Measurements from ENCODE around the gene DNAJB8.

Gene DNAJB8

DNA sequence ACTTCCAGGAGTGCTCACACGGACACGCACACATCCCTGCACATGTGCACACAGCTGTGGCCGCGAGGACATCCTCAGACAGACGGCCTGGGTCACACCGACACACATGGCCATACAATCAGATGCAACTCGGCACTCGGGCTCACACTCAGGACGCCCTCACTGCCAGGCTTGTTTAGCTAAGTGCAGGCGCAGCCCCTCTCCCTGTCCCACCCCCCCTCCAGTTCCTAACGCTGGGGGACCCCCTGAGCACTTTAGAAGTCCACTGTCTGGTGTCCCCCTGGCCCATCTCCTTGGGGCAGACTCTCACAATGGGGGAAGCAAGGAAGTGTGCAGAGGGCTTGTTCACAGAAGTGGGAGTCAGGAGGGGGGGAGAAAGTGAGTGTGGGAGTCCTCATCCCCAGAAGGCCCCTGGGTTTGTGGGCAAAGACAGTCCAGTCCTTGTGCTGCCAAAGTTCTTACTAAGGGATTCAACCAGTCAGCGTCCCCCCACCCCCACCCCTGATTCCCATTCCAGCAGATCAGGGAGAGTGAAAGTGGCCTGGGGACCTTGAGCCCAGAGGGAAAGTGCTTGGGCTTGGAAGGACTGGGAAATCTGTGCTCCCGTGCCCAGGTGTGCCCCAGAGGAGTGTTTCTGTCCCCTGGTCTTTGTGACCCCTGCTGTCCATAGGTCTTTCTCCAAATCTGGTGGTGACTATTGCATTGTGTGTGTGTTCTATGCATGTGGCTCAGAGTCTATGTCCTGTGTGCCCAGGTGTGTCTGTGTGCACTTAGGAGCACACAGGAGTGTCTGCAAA is 27.1 kb upstream of the DNAJB8 start:
- DNase-seq = peak in 1 of 3 experiments; percentile 32

DNA sequence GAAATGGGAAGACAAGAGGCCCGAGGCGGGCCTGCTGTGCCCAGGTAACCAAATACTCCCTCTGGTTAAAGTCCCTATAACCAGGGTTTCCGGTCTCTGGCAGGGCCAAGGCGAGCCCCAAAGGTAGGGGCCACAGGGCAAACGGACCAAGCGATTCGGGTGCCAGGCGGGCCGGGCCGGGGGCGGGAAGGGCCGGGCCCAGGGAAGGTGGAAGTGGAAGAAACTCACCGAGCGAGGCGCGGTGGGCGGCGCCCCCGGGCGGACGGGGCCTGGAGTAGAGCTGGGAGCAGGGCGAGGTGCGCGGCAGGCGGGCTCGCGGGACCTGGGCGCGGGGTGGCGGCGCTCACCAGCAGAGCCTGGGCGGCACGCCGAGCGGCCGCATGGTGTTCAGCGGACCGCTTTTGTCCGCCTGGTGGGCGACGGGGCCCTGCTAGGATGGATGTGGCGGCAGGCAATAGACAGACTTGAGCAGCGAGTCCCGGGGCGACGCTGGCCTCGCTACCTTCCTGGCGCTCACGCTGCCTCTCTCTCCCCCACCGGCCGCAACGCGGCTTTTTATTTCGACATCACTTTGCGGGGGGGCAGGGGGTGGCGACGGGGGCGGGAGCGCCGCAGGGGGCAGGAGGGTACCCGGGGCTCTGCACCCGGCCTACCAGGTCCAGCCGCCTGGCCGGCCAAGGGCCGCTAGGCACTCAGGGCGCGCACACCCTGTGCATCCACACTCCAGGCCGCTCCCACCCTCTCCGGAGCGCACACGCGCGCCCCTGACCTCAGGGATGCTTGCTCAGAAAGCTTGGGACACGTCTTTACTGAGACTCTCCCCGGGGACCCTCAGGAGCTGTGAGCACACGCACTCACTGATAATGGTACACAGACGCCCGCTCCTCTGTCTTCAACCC is 26.2 kb upstream of the DNAJB8 start, which contains the start of gene GATA2:
Gene GATA2 (minus strand): TSS at position 531 of the 899 bp plus-strand sequence. CDS start 6,170 bp downstream, outside the sequence.
- DNase-seq = peak in 2 of 3 experiments; percentile 86 to 89

DNA sequence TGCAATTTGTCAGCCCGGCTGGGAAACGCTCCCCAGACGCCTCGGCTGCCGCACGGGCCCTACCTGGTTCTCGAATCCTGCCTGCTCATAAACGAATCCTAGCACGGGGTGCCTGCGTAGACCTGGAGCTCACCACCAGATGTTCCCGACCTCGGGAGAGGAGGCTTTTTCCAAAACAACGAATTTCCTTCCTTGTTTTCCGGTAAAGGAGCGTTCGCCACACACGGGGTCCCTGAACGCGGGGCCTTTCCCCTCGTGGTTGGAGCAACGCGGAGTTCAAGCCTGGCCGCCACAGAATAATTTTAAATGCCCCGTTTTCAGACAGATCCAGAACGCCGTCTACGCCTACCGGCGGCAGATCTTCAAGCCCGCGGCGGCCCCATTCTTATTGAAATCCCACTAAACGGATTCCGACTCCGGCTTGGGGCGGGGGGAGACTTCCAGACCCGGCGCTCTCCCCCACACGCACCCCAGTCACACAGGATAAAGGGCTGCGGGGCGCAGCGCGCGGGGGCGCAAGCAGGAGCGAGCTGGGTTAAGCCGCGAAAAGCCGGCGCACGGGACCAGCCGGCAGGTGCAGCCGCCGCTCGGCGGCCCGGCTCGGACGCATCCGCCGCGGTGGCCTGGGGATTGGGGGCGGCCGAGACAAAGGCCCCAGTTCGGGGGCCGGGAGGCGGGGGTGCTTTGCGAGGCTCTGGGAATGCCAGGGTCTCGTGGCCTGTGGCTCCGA is 25.4 kb upstream of the DNAJB8 start:
- peak in 2 of 3 experiments; percentile 85 to 89 for DNase-seq

DNA sequence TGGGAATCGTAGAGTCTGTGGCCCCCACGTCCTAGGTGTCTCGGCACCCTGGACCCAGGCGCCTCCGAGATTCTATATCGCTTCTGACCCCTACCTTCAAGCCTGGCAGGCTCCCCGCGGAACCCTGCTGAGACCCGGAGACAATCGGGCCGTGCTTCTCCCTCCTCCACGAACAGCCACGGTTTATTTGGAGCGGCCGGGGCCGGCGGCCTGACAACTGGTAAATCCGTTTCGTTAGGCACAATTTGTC is 24.9 kb upstream of the DNAJB8 start:
- peak in 1 of 3 experiments; percentile 83 for DNase-seq

DNA sequence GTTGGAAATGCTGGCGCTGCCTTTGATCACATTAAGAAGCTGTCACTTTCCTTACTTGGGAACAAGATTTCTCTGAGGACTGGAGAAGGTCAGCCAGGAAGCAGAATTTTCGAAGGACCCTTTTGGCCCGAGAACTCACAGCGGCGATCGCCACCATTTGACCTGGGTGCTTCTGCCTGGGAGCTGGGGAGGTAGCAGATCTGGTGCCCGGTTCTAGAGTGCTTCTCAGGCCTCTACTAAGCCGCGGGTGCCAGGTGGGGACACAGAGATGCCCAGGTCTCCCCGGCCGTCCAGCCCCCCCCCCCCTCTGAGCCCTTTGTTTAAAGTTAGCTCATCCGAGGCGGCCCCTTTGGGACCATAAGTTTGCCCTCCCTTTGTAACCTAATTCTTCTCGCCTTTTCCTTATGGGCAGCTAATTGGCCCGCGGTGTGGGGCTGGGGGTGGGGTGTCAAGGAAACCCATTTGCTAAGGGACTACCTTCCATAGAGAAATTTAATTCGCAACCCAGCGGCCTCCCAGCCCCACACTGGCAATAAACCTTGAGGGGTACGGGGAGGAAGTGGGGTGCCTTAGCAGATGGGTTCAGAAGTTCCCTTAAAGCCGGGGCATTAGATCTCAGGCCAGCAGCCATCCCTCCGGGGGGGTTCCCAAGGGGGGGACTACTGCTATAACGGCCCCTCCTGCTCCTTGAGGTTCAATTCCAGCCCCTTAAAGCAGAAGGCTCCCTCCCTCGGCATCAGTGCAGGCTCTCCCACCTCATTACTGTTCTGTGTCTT is 24.4 kb upstream of the DNAJB8 start:
- DNase-seq = peak in 1 of 3 experiments; percentile 46

DNA sequence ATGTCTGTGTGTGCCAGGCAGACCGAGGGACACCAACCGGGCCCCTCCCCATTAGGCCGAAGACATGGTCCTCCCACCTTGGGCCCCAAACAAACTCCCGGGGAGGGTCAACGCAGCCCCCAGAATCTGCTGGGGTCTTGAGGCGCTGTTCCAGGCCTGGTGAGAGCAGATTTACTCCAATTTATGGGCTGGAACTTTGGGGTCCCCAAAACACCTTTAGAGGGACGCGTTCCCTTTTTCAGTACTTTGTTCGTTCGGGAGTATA is 23.9 kb upstream of the DNAJB8 start:
- DNase-seq = no peak

DNA sequence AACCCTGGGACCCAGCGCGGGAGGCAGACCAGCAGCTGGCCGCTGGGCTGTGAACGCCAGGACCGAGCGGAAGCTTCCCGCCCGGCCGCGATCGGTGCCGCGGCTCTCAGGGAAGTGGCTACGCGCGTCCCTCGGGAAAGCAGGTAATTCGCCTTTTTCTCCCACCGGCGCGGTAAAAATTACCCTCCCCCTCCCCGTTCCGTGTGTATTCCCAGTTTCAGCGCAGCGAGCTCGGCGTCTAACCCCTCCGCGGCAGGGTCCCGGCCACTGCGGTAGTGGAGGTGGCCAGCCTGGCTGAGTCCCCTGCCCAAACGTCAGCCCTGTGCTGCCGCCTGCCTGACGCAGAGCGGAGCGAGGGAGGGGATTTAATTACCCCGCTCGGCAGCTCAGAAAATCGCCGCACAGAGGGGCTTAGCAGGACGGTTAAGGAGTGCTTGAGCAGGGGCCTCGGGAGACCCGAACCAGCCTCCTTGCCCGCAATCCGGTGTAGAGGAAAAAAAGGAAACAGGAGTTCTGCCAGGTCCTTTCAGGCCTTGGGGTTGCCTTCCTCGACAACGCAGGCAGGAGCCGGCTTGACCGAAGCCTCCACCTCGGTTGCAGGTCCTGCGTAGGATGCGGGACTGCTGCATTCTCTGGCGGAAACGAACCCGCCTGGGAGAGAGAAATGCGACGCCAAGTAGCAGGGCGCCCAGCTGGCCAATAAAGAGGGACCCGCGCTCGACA is 23.4 kb upstream of the DNAJB8 start:
- peak in 2 of 3 experiments; percentile 83 to 85 for DNase-seq

DNA sequence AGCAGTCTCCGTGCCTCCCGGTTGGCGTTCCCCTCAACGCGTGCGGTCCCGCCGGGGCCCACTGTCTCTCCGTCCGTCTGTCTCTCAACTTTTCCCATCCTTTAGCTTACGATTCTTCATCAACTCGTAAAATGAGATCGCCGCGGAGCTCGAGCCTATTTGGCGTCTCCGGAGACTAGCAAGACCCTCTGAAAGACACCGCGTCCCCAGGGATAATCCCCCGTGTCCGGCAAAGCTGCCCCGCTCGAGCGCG is 22.9 kb upstream of the DNAJB8 start:
- no peak for DNase-seq

DNA sequence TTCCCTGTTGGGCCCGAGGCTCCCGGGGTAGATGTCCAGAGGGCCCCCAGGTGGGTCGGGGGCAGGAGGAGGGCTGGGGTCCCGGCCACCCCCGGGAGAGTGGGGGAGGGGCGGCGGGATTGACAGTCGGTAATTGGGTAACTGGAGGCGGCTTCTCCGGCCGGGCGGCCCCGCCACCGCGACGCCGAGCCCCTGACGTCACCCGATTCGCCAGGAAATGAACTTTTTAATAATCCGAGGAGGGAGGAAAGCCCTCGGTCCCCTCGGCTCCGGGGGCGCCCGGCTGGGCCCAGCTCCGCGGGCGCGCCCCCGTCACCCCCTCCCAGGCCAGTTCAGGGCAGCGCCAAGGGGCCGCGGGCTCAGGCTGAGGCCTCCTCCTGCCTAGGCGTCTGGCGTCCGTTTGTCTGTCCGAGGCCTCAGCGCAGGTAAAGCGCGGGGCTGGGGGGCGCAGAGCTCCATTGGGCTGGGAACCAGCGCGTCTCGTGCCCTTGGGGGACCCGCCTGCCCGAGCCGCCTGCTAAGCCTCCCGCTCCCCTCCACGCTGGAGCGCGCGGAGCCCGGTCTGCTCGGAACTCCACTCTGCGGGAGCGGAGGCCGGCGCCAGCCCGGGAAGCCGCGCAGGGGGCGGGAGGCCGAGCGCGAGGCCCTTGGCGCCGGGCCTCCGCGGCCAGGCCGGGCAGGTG is 22.4 kb upstream of the DNAJB8 start:
- peak; percentile 16 to 80 (median 69) for DNase-seq

DNA sequence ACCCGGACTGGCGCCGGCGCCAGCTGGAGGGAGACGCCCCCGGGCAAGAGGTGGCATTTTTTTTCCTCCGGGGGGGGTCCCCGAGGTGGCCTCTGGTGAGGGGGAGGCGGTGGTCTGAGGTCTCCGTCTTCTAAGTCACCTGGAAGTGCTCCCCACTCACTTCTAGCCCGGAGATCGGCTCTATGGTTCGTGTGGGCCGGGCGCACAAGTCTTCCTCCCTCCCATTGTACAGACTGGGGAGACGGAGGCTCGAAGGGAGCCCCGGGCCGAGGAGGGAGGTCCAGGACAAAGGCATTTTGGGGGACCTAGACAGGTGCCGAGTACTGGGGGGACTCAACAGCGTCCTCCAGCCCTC is 21.9 kb upstream of the DNAJB8 start:
- DNase-seq = peak; percentile 14 to 68 (median 66)

DNA sequence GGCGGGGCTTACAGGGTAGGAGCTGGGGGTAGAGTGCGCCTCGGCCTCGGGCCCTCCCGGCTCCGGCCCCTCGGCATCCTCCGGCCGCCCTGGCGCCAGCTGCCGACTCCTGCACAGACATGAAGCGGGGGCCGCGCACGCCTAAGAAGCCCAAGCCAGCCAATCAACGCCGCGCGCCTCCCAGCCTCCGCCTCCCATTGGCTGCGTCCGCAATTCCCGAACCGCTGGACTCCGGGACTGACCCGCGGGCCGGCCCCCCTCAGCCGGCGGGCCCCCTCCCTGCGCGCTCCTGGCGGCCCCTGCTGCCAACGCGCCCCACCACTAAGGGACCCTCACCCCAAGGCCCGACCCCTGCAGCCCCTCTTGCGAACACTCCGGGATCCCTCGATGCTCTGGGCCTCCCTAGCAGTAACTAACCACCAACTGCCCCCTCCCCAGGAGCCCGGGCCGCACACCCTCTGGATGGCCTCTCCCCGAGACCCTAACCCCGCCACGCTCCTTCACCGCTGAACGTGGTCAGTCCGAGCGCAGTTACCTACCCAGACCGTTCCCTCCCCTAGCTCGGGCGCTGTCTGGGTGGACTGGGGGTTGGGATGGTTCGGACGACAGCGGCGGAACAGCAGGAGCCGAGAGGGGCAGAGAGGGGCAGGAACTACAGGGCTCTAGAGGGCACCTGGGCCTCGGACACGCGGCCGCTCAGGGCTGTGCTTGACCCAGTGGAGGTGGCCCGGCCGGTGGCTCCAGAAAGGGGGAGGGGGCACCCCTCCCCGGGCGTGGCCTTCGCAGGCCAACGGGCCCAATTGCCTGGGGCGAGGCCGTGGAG is 21.3 kb upstream of the DNAJB8 start:
- DNase-seq = peak; percentile 73 to 91 (median 90)

DNA sequence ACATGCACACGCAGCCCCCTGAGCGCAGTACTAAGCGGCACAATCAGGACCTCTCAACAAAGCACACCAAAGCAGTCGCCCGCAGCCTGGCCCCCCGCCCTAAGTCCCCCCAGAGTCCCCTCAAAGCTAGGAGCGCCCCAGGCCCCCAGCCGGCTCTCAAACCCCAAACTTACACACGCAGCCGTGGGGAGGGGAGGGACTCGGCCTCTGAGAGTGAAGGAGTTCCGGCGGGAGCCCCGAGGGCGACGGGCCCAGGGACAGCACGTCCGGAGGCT is 20.8 kb upstream of the DNAJB8 start:
- DNase-seq = no peak

DNA sequence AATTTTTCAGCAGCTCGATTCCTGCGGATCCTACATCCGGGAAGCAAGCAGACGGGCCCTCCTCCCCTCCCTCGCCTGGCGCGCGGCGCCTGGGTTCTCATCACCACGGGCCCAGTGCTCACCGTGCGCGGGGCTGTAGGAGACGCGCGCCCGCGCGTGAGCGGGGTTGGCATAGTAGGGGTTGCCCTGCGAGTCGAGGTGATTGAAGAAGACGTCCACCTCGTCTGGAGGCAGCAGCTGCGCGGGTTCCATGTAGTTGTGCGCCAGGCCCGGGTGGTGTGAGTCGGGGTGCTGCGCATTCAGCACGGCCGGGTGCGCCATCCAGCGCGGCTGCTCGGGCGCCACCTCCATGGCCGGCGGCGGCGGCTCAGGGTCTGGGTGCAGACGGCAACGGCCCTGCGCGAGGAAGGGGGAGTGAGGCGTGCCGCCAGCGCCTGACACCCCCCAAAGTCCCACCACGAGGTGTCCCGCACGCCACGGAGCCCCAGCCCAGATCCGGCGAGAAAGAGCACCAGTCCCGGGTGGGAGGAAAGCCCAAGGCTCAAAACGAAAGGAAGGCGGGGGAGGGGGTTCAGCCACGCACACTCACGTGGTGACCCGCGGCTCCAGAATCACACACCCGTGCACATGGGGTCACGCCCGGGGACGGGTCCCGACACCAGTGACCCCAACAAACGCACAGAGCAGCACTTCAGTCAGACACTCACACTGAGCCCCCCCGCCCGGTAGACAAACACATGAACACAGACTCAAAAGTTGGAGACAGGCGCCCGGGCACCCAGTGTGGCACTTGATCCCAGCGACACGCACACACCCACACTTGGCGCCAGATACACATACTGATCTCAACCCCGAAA is 20.2 kb upstream of the DNAJB8 start:
- DNase-seq = peak in 2 of 3 experiments; percentile 83 to 88

DNA sequence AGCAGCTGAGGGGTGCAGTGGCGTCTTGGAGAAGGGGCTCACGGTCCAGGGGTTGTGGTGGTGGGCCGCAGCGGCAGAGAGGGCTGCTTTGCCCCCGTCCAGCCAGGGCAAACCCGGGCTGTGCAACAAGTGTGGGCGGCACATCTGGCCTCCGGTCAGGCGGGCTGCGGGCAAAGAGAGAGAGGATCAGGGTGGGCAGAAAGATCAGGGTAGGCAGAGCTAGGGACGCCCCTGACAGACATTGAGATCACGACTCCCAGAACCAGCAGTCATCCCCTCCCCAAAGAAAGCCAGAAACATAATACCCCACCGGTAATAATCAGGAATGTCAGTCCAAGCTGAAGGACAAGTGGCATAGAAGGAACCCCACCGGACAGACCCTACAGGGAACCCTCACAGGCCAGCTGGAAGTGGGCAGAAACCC is 19.5 kb upstream of the DNAJB8 start:
- DNase-seq = no peak

DNA sequence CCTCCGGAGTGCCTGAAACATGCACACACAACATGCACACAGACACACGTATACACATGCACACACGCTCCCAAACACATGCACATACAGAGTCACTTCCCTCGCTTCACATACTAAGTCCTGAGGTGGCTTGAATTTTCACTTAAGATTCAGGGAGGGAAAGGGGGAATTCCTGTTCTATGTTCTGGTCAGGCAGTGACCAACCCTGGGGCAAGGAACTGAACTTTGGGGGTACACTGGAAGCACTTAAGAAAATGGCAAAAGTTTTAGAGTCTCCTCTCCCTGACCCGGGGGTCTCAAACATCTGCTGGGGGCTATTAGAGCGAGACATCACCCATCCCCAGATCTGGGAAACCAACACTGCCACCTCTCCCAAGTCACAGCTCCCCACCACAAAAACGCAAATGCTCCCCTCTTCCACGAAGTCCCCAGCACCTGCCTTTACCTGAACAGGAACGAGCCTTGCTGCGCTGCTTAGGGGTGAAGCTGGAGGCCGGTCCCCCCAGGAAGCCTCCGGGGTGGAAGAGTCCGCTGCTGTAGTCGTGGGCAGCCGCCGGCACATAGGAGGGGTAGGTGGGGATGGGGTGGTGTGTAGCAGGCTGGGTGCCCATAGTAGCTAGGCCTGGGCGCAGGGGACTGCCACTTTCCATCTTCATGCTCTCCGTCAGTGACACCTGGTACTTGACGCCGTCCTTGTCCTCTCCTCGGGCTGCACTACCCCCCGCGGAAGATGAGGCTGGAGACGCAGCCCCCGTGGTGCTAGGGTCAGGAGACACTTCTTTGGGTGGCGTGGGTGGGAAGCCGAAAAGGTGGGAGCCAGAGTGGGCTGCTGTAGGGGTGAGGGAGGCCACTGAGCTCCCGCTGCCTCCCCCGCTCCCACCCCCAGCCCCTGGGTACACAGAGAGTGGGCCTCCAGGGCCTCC is 18.9 kb upstream of the DNAJB8 start:
- no peak for DNase-seq

DNA sequence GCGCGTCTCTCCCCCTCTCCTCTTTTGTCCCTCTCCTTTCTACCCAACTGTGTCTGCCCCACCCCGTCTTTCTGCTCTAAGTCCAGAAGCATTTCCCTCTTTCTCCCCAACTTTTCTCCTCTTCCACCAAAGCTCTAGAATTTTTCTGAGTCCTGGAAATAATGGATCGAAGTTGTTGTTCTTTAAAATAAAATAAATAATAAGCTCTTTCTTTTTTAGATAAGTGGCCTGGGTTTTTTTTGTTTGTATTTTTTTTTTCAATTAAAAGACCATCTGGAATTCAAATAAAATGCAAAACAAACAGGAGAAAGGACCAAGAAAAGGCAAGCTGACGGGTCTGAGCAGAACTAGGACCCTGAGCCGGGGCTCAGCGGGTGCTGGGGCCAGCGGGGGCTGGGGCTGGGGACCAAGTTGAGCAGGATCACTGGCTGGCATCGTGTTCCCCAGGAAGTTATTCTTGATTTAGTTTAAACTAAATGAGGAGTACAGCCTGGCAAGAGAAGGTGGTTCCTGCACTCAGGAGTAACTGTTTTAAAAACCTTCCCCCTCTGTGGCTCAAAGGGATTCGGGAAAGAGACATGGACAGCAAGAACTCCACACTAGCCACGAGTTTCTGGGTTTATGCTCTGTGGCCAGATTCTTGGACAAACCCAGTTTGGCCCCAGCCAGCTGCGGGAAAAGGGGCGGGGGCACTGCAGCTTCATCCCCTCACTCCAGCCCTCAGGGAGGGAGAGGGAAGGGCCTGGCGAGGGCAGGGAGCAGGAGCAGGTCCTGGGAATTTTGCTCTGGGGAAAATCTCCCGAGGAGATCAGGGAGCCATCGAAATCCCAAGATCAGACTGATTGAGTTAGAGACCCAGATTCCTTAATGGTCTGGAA is 18.0 kb upstream of the DNAJB8 start:
- DNase-seq = no peak

DNA sequence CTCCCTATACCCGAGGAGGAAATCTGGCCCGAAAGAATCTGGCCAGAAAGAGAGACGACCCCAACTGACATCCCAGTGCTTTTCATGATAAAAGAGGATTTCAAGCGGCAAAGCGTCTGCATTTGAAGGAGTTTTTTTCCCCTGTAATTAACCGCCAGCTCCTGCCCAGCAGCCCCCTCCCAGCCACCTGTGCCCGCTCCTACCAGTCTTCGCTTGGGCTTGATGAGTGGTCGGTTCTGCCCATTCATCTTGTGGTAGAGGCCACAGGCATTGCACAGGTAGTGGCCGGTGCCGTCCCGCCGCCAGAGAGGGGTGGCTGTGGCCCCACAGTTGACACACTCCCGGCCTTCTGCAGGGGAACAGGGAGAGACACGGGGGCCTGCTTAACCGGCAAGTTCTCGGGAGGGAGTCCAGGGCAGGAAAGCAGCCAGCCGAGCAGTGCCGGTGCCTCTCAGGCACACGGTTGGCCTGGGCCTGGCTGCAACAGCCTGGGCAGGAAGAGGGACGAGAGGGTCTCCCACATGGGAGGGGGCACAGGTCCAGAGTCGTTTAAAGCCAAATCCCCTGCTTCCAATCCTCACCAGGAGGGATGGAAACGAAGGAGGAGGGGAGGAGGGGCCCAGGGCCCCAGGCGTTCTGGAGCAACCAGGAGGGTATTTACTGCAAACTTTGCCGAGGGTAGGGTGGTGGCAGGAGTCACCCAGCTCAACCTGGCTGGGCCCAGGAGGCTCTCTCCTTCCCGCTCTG is 17.1 kb upstream of the DNAJB8 start:
- DNase-seq = peak in 1 of 3 experiments; percentile 24
